Brain microvascular endothelial cell (primary cell): ENCODE results near the gene QARS1.
A peak's percentile ranks its signal among the peaks of the same experiment; 100 is the strongest.

Experiments
- DNase-seq: peaks from one replicate; pipeline ENCODE4 v3.0.0-alpha.2; 2020
- H3K27ac ChIP-seq: fragments of 250-450 bp; sonication (Bioruptor Pico); 2 replicates; pipeline ENCODE4 v1.5.1; 2020; ENCODE audit warnings: mild to moderate bottlenecking, moderate library complexity
- H3K27me3 ChIP-seq: fragments of 250-450 bp; sonication (Bioruptor Pico); replicated peaks from 2 replicates; pipeline ENCODE4 v1.5.1; 2020; ENCODE audit warnings: mild to moderate bottlenecking
- H3K36me3 ChIP-seq: fragments of 250-450 bp; sonication (Bioruptor Pico); replicated peaks from 2 replicates; pipeline ENCODE4 v1.5.1; 2020; ENCODE audit warnings: mild to moderate bottlenecking
- H3K4me3 ChIP-seq: 2 replicates; pipeline ENCODE4 v1.5.1; 2011; ENCODE audit warnings: low read depth, mild to moderate bottlenecking, control low read depth, low read length, moderate library complexity
- in situ Hi-C: cut with HindIII; loops from 2 replicates; pipeline ENCODE4 v1.10.0; 2017; ENCODE audit warnings: low sequenced_read_pairs, low pct_ligation_motif_present
- TF ChIP-seq, protein P1 (sequence below): IDR thresholded peaks from 2 replicates; pipeline ENCODE4 v1.5.1; 2011; ENCODE audit warnings: low read depth, mild to moderate bottlenecking, moderate library complexity, low read length, control low read depth, inconsistent platforms; ENCODE audit errors: missing control alignments

The QARS1 gene

DNA sequence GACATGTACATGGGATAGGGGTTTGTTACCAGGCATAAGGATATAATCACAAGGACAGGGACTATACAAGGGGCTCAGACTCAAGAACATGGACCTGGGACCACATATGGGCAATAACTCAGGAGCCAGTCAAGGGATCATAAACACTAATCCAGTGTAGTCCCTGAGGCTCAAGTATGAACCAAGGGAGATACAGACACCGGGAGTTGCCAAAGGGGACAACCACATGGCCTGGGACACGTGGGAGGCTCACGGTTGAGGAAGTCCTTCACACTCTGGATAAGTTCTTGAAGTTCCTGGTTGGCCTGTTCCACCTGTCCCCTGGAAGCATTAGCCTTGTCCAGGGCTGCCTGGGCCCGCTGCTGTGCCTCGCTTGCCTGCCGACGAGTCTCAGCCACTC is 17.9 kb upstream of the QARS1 start:
- Histone ChIP-seq H3K27ac (no peak overlapping the region), H3K36me3 (peaks cover 72% of the 10 kb centered on the region), H3K4me3 (no peak overlapping the region), H3K27me3 (no peaks in the 10 kb centered on the region)
- TF ChIP-seq, protein P1, sequence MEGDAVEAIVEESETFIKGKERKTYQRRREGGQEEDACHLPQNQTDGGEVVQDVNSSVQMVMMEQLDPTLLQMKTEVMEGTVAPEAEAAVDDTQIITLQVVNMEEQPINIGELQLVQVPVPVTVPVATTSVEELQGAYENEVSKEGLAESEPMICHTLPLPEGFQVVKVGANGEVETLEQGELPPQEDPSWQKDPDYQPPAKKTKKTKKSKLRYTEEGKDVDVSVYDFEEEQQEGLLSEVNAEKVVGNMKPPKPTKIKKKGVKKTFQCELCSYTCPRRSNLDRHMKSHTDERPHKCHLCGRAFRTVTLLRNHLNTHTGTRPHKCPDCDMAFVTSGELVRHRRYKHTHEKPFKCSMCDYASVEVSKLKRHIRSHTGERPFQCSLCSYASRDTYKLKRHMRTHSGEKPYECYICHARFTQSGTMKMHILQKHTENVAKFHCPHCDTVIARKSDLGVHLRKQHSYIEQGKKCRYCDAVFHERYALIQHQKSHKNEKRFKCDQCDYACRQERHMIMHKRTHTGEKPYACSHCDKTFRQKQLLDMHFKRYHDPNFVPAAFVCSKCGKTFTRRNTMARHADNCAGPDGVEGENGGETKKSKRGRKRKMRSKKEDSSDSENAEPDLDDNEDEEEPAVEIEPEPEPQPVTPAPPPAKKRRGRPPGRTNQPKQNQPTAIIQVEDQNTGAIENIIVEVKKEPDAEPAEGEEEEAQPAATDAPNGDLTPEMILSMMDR, result no peak
- in situ Hi-C loops, result no loop called here
- DNase-seq, result no peak

DNA sequence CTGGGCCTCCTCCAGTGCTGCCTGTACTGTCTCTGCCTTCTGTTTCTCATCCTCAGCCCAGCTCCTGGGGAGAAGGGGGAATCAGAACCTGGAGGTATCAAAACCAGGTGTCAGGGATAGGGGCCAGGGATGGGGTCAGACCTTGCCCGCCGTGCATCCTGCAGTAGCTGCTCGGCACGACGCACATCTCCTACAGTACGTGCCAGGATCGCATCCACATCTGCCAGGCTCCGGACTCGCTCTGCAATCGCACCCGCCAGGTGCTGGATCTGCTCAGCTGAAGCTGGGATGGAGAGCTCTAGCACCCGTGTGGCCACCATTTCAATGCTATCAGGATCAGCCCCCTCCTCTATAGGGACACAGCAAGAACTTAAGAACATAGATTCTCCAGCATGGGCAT is 17.5 kb upstream of the QARS1 start:
- Histone ChIP-seq H3K27me3 (no peaks in the 10 kb centered on the region), H3K36me3 (peaks cover 72% of the 10 kb centered on the region), H3K4me3 (no peak overlapping the region), H3K27ac (no peak overlapping the region)
- TF ChIP-seq, protein P1, result no peak
- in situ Hi-C loops, result no loop called here
- DNase-seq, result no peak

GRCh38 chr3:49121132-49121736 is 16.7 kb upstream of the QARS1 start:
- peaks cover 71% of the 10 kb centered on the region for H3K36me3 ChIP-seq
- no peaks in the 10 kb centered on the region for H3K27me3 ChIP-seq
- no peak for DNase-seq
- TF ChIP-seq, protein P1, result no peak
- H3K27ac ChIP-seq, result peak overlapping the region; percentile 84
- in situ Hi-C loops, result no loop called here
- peak overlapping the region; percentile 96 for H3K4me3 ChIP-seq

DNA sequence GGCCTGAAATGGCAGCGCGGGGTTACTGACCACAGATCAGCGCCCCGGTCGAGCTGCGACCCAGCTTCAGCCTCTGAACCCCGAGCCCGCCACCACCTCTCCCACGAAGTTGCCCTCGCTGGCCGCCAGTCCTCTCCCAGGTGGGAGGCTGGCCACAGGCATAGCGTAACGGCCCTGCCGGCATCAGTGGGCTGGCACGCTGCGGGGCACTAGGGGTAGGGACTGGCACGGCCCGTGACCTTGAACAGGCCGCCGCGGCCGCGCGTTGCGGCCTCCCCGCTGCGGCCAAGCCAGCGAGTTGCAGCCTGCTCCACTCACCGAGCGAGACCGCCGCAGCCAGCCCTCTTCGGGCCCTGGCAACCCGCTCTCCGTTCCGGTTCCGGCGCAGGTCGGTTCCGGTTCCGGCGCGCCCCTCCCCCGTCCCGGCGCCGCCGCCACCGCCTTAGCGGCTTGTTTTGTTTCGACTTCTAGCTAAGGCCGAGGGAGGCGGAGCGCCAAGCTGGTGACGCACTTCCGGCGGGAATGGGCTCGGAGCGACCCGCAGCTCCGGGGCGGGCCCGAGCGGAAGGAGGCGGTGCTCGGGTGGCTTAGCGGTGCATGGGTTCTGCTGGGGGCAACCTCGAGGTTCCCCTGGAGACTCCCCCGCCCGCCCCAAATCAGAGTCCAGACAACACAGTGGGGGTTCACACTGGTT is 16.0 kb upstream of the QARS1 start, which contains the start of gene USP19:
USP19 (minus strand) TSS at position 386 of the 694 bp plus-strand sequence. CDS start 1,678 bp downstream, outside the sequence.
- in situ Hi-C loops, result no loop called here
- peaks cover 71% of the 10 kb centered on the region for H3K36me3 ChIP-seq
- peak; percentile 81 for DNase-seq

DNA sequence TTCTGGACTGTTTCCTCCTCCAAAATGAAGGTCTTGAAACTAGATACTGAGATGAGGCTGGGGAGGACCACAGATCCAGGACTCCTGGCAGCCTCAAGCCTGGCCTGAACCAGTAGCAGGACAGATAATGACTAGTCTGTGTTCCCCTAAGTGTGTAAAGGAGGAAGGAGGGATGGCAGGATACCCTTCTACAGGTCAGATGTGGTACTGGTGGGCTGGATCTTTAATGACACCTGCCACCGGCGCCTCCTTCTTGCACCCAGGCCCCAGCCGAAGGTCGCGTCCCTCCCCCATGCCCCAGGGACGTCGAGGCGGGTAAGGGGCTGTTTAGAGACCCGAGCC is 15.5 kb upstream of the QARS1 start:
- Histone ChIP-seq H3K4me3 (peak overlapping the region; percentile 96), H3K27me3 (no peaks in the 10 kb centered on the region), H3K36me3 (peaks cover 71% of the 10 kb centered on the region), H3K27ac (peak overlapping the region; percentile 84)
- DNase-seq, result no peak
- in situ Hi-C loops, result no loop called here
- TF ChIP-seq, protein P1, result no peak

More for the DNA sequence above, 16.0 kb upstream of the QARS1 start, which contains the start of gene USP19:
- H3K27ac ChIP-seq, result peak within 1 kb of the TSS; percentile 84
- H3K27me3 ChIP-seq, result no peaks in the 10 kb centered on the region
- TF ChIP-seq, protein P1, result no peak
- H3K4me3 ChIP-seq, result peak within 1 kb of the TSS; percentile 96
